Inferior parietal cortex (tissue), 1 donor: ENCODE data around the gene BCAM.
"Not testable (repeated sequence)": the region's sequence is repeated elsewhere in the genome, so short reads cannot be mapped to it uniquely, and the experiment has no call there.

Source experiments
- DNase-seq: peaks from one replicate; pipeline ENCODE4 v3.0.0-alpha.2; 2016; ENCODE audit errors: extremely low spot score

The BCAM gene

DNA sequence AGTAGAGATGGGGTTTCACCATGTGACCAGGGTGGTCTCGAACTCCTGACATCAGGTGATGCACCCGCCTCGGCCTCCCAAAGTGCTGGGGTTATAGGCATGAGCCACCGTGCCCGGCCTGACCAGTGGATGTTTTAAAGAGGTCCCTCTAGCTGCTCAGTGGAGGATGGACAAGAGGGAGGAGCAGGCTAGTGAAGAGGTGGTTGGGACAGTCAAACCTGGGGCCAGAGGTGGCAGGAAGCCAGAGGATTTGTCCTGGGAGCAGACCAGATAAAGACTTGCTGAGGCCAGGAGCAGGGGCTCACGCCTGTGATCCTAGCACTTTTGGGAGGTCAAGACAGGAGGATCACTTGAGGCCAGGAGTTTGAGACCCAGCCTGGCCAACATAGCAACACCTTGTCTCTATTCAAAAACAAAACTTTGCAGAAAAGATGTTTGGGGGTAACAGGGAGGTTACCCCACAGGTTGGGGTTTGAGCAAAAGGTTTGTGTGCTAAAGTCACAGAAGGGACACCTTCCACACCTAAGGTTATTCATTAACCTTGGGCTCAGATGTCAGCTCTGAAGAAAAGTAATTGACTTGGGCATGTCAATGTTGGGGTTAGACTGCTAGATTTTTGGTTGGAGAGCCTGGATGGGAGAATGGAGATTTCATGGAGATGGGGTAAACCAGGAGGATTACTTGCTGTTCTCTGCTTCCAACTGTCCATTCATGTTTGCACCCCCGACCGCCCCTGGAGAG is 9.0 kb downstream of the BCAM start:
- DNase-seq, result no peak

DNA sequence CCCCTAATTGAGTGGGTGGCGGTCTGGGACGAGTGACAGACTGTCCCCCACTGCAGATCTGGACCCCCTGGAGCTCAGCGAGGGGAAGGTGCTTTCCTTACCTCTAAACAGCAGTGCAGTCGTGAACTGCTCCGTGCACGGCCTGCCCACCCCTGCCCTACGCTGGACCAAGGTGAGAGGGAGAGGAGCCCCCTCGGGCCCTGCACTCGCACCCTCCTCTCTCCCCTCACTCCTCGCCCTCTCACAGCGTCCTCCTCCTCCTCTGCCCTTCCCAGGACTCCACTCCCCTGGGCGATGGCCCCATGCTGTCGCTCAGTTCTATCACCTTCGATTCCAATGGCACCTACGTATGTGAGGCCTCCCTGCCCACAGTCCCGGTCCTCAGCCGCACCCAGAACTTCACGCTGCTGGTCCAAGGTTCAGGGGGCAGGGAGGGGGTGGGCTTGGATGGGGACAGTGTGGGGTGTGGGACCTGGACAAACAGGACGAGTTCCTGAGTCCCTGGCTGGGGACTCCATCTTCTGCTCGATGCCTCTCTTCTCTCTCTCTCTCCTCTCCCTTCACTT is 9.6 kb downstream of the BCAM start:
- DNase-seq, result no peak

DNA sequence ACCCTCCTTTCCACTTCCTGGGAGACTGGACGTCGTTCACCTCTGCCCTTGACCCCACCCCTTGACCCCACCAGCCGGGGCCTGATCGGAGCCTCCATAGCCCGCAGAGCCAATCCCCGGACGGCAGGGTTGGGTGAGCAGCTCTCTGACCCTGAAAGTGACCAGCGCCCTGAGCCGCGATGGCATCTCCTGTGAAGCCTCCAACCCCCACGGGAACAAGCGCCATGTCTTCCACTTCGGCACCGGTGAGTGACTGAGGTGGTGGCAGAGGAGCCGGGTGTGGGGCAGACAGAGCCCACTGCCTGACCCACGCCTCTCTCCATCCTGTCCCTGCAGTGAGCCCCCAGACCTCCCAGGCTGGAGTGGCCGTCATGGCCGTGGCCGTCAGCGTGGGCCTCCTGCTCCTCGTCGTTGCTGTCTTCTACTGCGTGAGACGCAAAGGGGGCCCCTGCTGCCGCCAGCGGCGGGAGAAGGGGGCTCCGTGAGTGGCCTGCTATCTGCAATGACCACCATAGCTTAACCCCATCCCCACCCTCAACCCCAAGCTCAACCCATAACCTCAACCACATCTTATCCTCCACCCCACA is 10.4 kb downstream of the BCAM start:
- DNase-seq, result no peak

GRCh38 chr19:44820648-44821609 is 12.0 kb downstream of the BCAM start:
- DNase-seq, result no peak

GRCh38 chr19:44822177-44822576 is 13.3 kb downstream of the BCAM start:
- no peak for DNase-seq

GRCh38 chr19:44822670-44823372 is 13.9 kb downstream of the BCAM start:
- no peak for DNase-seq

GRCh38 chr19:44823373-44823698 is 14.4 kb downstream of the BCAM start:
- DNase-seq, result no peak

GRCh38 chr19:44824761-44825160 is 15.9 kb downstream of the BCAM start:
- DNase-seq, result no peak

- not testable (repeated sequence) for DNase-seq
Observed at GRCh38 chr19:44832875-44833274, 24.0 kb downstream of the BCAM start.

GRCh38 chr19:44834399-44834798 is 25.5 kb downstream of the BCAM start:
- DNase-seq, result not testable (repeated sequence)

DNA sequence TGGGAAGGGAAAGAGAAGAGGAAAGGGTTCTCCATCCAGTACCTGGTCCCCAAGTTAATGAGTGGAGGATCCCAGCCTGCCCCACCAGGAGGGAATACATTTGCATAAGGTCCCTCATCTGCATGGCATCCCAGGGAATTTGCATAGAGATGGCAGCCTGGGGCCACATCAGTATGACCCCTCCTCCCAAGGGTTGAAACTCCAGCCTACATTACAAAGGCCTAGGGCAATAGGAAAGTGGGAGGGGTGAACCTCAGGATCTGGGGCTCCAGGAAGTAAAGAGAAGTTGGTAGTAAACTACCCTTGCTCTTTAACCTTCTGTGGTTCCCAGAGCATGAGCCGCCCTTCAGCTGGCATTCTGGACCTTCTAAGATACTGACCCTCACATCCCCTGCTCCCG is 30.4 kb downstream of the BCAM start:
- DNase-seq, result no peak

DNA sequence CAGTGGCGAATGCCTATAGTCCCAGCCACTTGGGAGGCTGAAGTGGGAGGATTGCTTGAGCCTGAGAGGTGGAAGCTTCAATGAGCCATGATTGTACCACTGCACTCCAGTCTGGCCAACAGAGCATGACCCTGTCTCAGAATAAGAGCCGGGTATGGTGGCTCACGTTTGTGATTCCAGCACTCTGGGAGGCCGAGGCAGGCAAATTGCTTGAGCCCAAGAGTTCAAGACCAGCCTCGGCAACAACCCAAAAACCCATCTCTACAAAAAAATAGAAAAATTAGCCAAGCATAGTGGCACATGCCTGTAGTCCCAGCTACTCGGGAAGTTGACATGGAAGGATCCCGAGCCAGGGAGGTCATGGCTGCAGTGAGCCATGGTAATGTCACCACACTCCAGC is 31.9 kb downstream of the BCAM start:
- DNase-seq, result no peak

DNA sequence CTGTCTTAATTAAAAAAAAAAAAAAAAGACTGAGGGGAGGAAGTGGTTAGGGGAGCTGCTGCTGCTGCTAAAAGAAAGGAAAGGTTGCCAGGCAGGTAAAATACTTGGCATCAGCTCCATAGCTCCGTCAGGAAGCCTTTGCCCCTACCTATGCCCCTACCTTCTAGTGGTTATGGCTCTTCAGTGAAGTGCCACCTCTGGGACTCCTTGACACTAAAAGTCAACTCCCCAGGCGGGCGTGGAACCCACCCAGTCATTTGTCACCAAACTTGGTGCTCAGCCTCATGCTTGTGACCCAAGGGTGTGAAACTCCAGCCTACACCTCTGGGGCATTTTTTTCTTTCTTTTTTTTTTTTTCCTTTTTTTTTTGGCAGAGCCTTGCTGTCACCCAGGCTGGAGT is 32.3 kb downstream of the BCAM start:
- no peak for DNase-seq

GRCh38 chr19:44845286-44845611 is 36.3 kb downstream of the BCAM start:
- no peak for DNase-seq

DNA sequence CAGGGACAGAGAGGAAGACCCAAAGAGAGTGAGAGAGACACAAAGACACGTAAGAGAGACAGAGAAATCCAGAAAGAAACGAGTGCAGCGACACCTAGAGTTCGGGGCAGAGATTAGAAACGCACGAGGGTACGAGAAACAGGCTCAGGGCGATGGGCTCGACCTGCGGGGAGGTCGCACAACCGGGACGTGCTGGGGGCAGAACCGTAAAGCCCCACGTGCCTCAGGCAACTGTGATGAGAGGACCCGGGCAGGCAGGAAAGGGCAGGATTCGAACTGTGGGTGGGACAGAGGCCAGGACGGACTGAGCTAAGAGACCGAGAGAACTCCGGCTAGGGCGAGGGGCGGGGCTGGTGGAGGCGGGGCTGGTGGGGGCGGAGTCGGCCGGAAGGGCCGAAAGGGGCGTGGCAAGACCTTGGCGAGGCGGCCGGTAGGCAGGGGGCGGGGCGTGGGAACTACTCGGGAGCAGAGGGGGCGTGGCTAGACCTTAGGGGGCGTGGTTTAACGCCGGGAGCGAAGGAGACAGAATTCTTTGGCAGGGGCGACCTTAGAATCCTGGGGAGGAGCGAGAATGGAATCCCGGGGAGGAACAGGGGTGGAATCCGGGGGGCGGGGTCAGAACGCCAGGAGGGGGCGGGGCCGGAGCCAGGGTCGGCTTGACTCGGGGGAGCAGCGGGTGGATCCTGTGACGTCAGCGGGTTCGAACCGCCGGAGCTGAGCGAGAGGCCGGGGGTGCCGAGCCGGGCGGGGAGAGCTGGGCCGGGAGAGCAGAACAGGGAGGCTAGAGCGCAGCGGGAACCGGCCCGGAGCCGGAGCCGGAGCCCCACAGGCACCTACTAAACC is 36.9 kb downstream of the BCAM start, which contains the start of gene NECTIN2:
Gene NECTIN2 (plus strand): TSS at position 686 of the 843 bp plus-strand sequence. CDS start 229 bp downstream, outside the sequence.
- DNase-seq, result peak; percentile 70

- no peak for DNase-seq
Observed at GRCh38 chr19:44846455-44847143, 37.7 kb downstream of the BCAM start.

- DNase-seq, result no peak
Observed at GRCh38 chr19:44847144-44848035, 38.5 kb downstream of the BCAM start.

GRCh38 chr19:44848036-44848811 is 39.3 kb downstream of the BCAM start:
- no peak for DNase-seq
